Skeletal muscle tissue (tissue), 4 donors: ENCODE measurements around the gene LRP5. TPM values are rescaled to one million over a fixed set of nuclear protein-coding genes. Genes with fewer than 3 reads are reported as not detected.

Source experiments
- H3K27ac ChIP-seq: one replicate; pipeline ENCODE4 v1.7.0; 2013; ENCODE audit warnings: mild to moderate bottlenecking, low read depth, low read length, inconsistent platforms
- H3K27me3 ChIP-seq, 3 donors: one replicate each; pipeline ENCODE4 v1.7.0; 2013; ENCODE audit warnings: low read length in 3 of 3; ENCODE audit not compliant: control insufficient read depth in 3 of 3, insufficient read depth in 3 of 3
- H3K36me3 ChIP-seq, 3 donors: one replicate each; pipeline ENCODE4 v1.7.0; 2013; ENCODE audit warnings: low read length in 3 of 3; ENCODE audit not compliant: control insufficient read depth in 3 of 3, insufficient read depth in 3 of 3
- H3K4me1 ChIP-seq, 3 donors: one replicate each; pipeline ENCODE4 v1.7.0; 2013; ENCODE audit warnings: low read length in 3 of 3, mild to moderate bottlenecking in 3 of 3; ENCODE audit not compliant: control insufficient read depth in 3 of 3, insufficient read depth in 3 of 3
- H3K4me3 ChIP-seq, 3 donors: one replicate each; pipeline ENCODE4 v1.7.0; 2013; ENCODE audit warnings: low read length in 3 of 3
- H3K9ac ChIP-seq, 3 donors: one replicate each; pipeline ENCODE4 v1.7.0; 2013; ENCODE audit warnings: low read length in 3 of 3, mild to moderate bottlenecking in 3 of 3, moderate library complexity in 2 of 3, low read depth in 1 of 3
- H3K9me3 ChIP-seq, 3 donors: one replicate each; pipeline ENCODE4 v1.7.0; 2013; ENCODE audit warnings: low read length in 3 of 3; ENCODE audit not compliant: control insufficient read depth in 3 of 3
- total RNA-seq: library from RNA; depleted of rRNA; stranded (reverse); fragments of >200 nt; gene quantifications from one replicate; pipeline ENCODE4 v1.2.3, GENCODE V29; 2014
- donor health status: Osteomylitis.

LRP5 gene
- total RNA-seq, 1 donor from 2014 or later: 31.3 TPM

GRCh38 chr11:68270196-68271022 is 42.0 kb upstream of the LRP5 start:
- Histone ChIP-seq H3K27ac (peak overlapping the region; percentile 96), H3K4me1 (peaks cover 19 to 48% (median 25%) of the 10 kb centered on the region in 3 donors), H3K4me3 (peak overlapping the region; percentile 83 to 92 (median 88)), H3K27me3 (no peaks in the 10 kb centered on the region), H3K36me3 (peaks cover 26 to 29% (median 26%) of the 10 kb centered on the region in 3 donors), H3K9ac (peak overlapping the region; percentile 88 to 91 (median 88)), H3K9me3 (no peaks in the 10 kb centered on the region)

- Histone ChIP-seq H3K27ac (peak overlapping the region; percentile 96), H3K36me3 (peaks cover 18 to 21% (median 19%) of the 10 kb centered on the region in 3 donors), H3K4me1 (peaks cover 19 to 48% (median 25%) of the 10 kb centered on the region in 3 donors), H3K27me3 (no peaks in the 10 kb centered on the region), H3K9ac (peak overlapping the region; percentile 88 to 91 (median 88)), H3K9me3 (no peaks in the 10 kb centered on the region), H3K4me3 (peak overlapping the region; percentile 83 to 92 (median 88))
Measured at GRCh38 chr11:68271023-68271780, 41.2 kb upstream of the LRP5 start.

GRCh38 chr11:68271781-68272608 is 40.4 kb upstream of the LRP5 start, which contains the start of gene C11orf24:
Gene C11orf24 (minus strand): TSS chr11:68271973. CDS start chr11:68263767, 8,206 bp downstream.
- H3K36me3 ChIP-seq: peaks cover 10 to 13% (median 11%) of the 10 kb centered on the region in 3 donors
- H3K4me3 ChIP-seq: peak within 1 kb of the TSS; percentile 88 to 96 (median 88)
- no peaks in the 10 kb centered on the region for H3K9me3 ChIP-seq
- peak within 1 kb of the TSS; percentile 96 for H3K27ac ChIP-seq
- no peaks in the 10 kb centered on the region for H3K27me3 ChIP-seq
- peaks cover 19 to 48% (median 25%) of the 10 kb centered on the region in 3 donors for H3K4me1 ChIP-seq
- peak within 1 kb of the TSS; percentile 88 to 97 (median 88) for H3K9ac ChIP-seq

DNA sequence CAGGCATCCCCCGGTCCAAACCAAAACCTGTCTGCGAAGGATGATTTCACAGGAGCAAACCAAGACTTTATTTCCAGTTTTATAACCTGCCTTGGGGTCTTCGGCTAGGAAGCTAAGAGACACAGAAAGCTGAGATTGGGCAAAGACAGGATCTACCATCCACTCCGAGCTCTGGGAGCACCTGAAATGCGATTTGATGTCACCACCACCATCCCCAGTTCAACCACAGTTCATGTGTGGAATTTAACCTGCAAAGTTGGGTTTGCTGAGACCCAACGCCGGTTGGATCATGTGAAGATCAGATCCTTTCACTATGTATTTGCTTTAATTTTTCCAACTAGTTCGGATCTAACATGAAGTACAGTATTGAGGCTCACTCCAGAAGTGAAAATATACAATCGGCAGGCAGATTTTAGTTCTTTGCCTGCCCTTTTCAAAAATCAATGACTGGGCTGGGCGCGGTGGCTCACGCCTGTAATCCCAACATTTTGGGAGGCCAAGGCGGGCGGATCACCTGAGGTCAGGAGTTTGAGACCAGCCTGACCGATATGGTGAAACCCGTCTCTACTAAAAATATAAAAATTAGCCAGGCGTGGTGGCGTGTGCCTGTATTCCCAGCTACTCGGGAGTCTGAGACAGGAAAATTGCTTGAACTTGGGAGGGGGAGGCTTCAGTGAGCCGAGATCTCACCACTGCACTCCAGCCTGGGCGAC is 39.2 kb upstream of the LRP5 start:
- H3K9me3 ChIP-seq: no peaks in the 10 kb centered on the region
- peaks cover 0 to under 1% (median 0%) of the 10 kb centered on the region in 3 donors for H3K36me3 ChIP-seq
- peak overlapping the region in 1 of 3 donors; percentile 88 for H3K4me3 ChIP-seq
- peaks cover 19 to 41% (median 25%) of the 10 kb centered on the region in 3 donors for H3K4me1 ChIP-seq
- no peaks in the 10 kb centered on the region for H3K27me3 ChIP-seq
- no peak overlapping the region for H3K9ac ChIP-seq
- H3K27ac ChIP-seq: no peak overlapping the region

DNA sequence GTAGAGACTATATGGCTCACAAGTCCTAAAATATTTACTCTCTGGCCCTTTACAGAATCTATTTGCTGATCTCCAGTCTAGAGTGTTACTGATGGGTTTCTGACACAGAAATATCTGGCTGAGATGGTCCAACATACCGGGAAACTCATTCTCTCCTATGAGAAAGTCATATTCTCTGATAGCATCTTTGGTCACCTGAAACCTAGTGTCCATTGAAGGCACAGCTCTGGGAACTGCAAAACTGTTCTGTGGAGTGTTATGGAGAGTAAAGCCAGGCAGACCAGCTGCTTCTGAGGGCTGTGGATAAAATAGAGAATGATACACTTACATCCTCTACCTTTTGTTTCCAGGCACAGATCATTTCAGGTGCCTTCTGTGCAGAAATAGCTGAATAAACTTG is 38.1 kb upstream of the LRP5 start:
- Histone ChIP-seq H3K36me3 (no peaks in the 10 kb centered on the region), H3K4me3 (no peak overlapping the region), H3K9me3 (no peaks in the 10 kb centered on the region), H3K27ac (no peak overlapping the region), H3K9ac (no peak overlapping the region), H3K4me1 (peaks cover 17 to 36% (median 22%) of the 10 kb centered on the region in 3 donors), H3K27me3 (no peaks in the 10 kb centered on the region)

GRCh38 chr11:68275721-68276507 is 36.5 kb upstream of the LRP5 start:
- Histone ChIP-seq H3K36me3 (no peaks in the 10 kb centered on the region), H3K27me3 (no peaks in the 10 kb centered on the region), H3K4me1 (peaks cover 2 to 19% (median 6%) of the 10 kb centered on the region in 3 donors), H3K27ac (no peak overlapping the region), H3K9me3 (no peaks in the 10 kb centered on the region), H3K9ac (no peak overlapping the region), H3K4me3 (no peak overlapping the region)

- no peak overlapping the region for H3K27ac ChIP-seq
- H3K4me1 ChIP-seq: peaks cover 2 to 13% (median 2%) of the 10 kb centered on the region in 3 donors
- no peak overlapping the region for H3K9ac ChIP-seq
- no peaks in the 10 kb centered on the region for H3K9me3 ChIP-seq
- no peaks in the 10 kb centered on the region for H3K36me3 ChIP-seq
- no peaks in the 10 kb centered on the region for H3K27me3 ChIP-seq
- H3K4me3 ChIP-seq: no peak overlapping the region
Measured at GRCh38 chr11:68276861-68277260, 35.5 kb upstream of the LRP5 start.

- Histone ChIP-seq H3K9me3 (no peaks in the 10 kb centered on the region), H3K27me3 (no peaks in the 10 kb centered on the region), H3K4me3 (no peak overlapping the region), H3K27ac (no peak overlapping the region), H3K4me1 (no peaks in the 10 kb centered on the region), H3K9ac (no peak overlapping the region), H3K36me3 (no peaks in the 10 kb centered on the region)
Measured at GRCh38 chr11:68279676-68280075, 32.7 kb upstream of the LRP5 start.
